ENCODE measurements around the gene CCNY. TPM values are rescaled to one million over a fixed set of nuclear protein-coding genes. Genes with fewer than 3 reads are reported as not detected.

Gene CCNY
- total RNA-seq, 8 experiments from 2014 or later: 24.8 to 57.1 (median 32.4) TPM

DNA sequence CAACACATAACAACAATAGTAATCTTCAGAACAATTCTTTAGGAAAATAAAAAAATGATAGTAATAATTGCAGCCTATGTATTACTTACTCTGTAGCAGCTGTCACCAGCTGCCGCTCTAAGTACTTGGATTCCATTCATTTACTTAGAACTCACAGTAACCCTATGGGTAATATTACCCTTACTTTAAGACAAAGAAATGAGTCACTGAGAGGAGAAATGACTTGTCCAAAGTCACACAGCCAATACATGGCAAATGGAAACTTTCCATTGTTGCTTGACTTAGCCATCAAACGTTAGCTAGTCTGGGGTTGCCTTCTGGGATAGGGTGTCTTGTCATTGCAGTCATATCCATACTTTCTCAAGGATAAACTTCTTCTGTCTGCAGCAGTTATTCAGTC, 3.6 kb downstream of the CCNY start:
- Histone ChIP-seq H3K27ac (no peak overlapping the region), H3K4me1 (replicated peaks in 1 of 2) (peaks cover 11 to 17% of the 10 kb centered on the region in 2 donors), H3K4me3 (no peak overlapping the region)
- 46 to 100% (median 80%) methylated on average over 1 to 2 of the region's 2 CpGs; no CpG with 5 or more reads in 1 of the 10 experiments for WGBS, 10 experiments
- no peak for ATAC-seq (replicated peaks in 6 of 8)
- in situ Hi-C loops (cut with MboI; ENCODE audit: low pct_unique_long_range_greater_than_20kb in 2 of 9, low sequenced_read_pairs in 9 of 9, unreplicated experiment in 9 of 9): no loop called here

DNA sequence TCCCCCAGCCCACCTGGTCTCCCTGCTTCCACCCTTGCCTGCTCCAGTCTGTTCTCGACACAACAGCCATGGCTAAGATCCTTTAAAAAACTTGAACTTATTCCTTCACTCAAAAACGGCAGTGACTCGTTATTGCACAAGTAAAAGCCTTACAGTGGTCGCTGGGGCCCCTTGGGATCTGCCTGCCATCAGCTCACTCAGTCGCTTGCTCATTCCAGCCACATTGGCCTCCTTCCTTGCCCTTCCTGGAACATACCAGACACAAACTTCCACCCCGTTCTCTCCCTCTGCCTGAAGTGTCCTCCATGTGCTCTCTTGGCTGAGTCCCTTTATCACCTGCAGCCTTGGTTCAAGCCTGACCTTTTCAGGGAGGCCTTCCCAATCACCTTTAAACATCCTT, 4.7 kb downstream of the CCNY start:
- H3K4me3 ChIP-seq: no peak overlapping the region
- H3K4me1 ChIP-seq (replicated peaks in 1 of 2): peaks cover 6 to 11% of the 10 kb centered on the region in 2 donors
- in situ Hi-C loops (cut with MboI; ENCODE audit: low pct_unique_long_range_greater_than_20kb in 2 of 9, low sequenced_read_pairs in 9 of 9, unreplicated experiment in 9 of 9): no loop called here
- 40 to 90% (median 69%) methylated on average over 1 to 5 of the region's 6 CpGs; no CpG with 5 or more reads in 1 of the 10 experiments for WGBS, 10 experiments
- no peak for ATAC-seq (replicated peaks in 6 of 8)
- no peak overlapping the region for H3K27ac ChIP-seq

DNA sequence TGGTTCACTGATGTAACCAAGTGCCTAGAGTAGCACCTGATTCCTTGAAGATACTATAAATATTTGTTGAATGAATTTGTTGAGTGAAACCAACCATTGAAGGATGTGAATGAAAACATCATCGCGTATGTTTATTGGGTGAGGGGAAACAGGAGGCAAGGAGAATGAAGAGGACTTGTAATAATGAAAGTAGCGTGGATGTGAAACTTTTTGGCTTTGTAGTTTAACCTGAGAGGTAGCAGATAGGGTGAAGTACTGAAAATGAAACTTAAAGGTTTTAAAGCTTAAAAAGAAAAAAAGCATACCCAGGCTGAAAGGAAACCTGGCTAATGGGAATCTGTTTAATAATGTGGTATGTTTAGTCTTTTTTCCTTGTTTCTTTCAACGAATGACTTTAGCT, 5.2 kb downstream of the CCNY start:
- H3K4me3 ChIP-seq: no peak overlapping the region
- H3K4me1 ChIP-seq (replicated peaks in 1 of 2): peaks cover 6 to 11% of the 10 kb centered on the region in 2 donors
- WGBS, 10 experiments: 81 to 100% (median 95%) methylated on average over 2 to 4 of the region's 4 CpGs; no CpG with 5 or more reads in 1 of the 10 experiments
- no peak for ATAC-seq (replicated peaks in 6 of 8)
- H3K27ac ChIP-seq: no peak overlapping the region
- in situ Hi-C loops (cut with MboI; ENCODE audit: low pct_unique_long_range_greater_than_20kb in 2 of 9, low sequenced_read_pairs in 9 of 9, unreplicated experiment in 9 of 9): no loop called here

DNA sequence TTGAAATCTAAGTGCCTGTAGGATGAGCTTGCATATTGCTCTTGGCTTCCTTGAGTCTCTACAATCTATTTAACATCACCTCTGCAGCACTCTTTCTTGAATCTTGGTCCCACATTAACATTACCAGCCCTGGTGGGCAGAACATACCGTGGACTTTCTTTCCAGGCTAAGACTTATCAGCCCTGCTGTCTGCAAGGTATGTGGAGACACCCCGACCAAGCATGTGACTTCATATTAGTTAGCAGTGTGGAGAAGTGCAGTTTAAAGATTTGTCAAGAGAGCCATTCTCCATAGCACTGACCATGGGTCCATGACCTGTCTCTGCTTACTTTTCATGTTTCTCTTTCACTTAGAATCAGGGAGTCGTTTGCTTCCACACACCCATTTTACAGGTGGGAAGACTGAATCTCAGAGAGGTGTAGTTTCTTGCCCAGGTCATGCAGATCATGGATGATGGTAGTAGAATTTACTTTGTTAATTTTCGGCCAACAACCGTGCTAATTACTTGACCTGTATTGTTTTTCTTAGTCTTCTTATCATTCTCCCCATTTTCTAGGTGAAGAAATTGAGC, 6.0 kb downstream of the CCNY start:
- in situ Hi-C loops (cut with MboI; ENCODE audit: low pct_unique_long_range_greater_than_20kb in 2 of 9, low sequenced_read_pairs in 9 of 9, unreplicated experiment in 9 of 9): no loop called here
- Histone ChIP-seq H3K27ac (no peak overlapping the region), H3K4me1 (replicated peaks in 1 of 2) (peaks cover 8 to 11% of the 10 kb centered on the region in 2 donors), H3K4me3 (no peak overlapping the region)
- ATAC-seq (replicated peaks in 6 of 8): no peak
- 55 to 100% (median 98%) methylated on average over 1 to 5 of the region's 5 CpGs; no CpG with 5 or more reads in 2 of the 10 experiments for WGBS, 10 experiments

DNA sequence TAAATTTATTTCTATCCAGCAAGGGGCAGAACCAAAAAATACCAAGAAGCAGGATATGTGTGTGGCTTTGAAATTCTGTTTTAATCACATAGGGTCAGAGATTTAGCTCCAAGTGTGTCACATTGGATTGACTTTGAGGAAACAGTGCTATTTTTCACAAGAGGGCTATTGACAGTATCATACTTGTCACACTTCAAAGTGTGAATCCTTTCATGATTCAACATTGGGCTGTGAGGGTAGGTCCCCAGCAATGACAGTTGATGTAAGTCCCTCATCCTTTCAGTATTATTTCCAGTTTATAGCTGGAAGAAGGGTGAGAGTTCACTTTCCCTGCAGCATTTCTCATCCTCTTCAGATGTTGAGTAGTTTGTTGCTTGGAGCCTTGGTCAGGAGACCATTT, 7.4 kb downstream of the CCNY start:
- in situ Hi-C loops (cut with MboI; ENCODE audit: low pct_unique_long_range_greater_than_20kb in 2 of 9, low sequenced_read_pairs in 9 of 9, unreplicated experiment in 9 of 9): no loop called here
- no peak for ATAC-seq (replicated peaks in 6 of 8)
- H3K27ac ChIP-seq: no peak overlapping the region
- peaks cover 4 to 13% of the 10 kb centered on the region in 2 donors for H3K4me1 ChIP-seq (replicated peaks in 1 of 2)
- no peak overlapping the region for H3K4me3 ChIP-seq

DNA sequence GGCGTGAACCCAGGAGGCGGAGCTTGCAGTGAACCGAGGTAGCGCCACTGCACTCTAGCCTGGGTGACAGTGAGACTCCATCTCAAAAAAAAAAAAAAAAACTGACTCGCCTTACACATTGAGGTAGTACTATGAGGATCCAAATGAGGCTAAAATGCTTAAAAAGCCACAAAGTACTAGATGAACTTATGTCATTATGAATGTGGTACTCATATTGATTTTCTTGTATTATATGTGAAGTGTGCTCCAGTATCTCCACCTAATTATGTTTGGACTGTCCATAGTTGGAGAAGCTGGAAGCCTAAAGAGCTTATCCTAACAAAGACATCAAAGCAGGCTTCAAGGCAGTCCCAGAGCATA, 9.1 kb downstream of the CCNY start:
- Histone ChIP-seq H3K4me1 (replicated peaks in 1 of 2) (peaks cover 0 to 17% of the 10 kb centered on the region in 2 donors), H3K27ac (no peak overlapping the region), H3K4me3 (no peak overlapping the region)
- WGBS, 10 experiments: 93 to 100% (median 100%) methylated on average over 1 to 5 of the region's 5 CpGs; no CpG with 5 or more reads in 2 of the 10 experiments
- ATAC-seq (replicated peaks in 6 of 8): no peak
- in situ Hi-C loops (cut with MboI; ENCODE audit: low pct_unique_long_range_greater_than_20kb in 2 of 9, low sequenced_read_pairs in 9 of 9, unreplicated experiment in 9 of 9): no loop called here

DNA sequence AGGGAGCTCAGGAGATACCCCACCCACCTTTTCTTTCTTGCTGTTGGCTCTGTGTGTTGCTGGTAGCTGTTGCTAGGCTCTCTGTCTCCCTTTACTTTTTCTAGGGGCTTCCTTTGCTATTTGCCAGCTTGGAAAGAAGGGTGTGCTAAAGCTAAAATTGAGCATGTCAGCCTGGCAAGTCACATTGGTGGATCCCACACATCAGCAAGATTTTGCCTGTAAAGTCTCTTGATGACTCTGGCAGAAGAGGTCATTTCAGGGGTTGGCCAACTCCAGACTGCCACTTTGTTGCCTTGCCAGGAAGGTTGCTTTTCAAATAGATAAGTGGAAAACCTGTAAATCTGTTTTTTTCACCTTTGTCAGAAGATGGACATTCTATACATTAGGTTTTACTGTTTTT, 9.9 kb downstream of the CCNY start:
- in situ Hi-C loops (cut with MboI; ENCODE audit: low pct_unique_long_range_greater_than_20kb in 2 of 9, low sequenced_read_pairs in 9 of 9, unreplicated experiment in 9 of 9): no loop called here
- ATAC-seq (replicated peaks in 6 of 8): peak in 1 of 8 experiments; percentile 58
- peaks cover 0 to 11% of the 10 kb centered on the region in 2 donors for H3K4me1 ChIP-seq (replicated peaks in 1 of 2)
- no peak overlapping the region for H3K27ac ChIP-seq
- no peak overlapping the region for H3K4me3 ChIP-seq

DNA sequence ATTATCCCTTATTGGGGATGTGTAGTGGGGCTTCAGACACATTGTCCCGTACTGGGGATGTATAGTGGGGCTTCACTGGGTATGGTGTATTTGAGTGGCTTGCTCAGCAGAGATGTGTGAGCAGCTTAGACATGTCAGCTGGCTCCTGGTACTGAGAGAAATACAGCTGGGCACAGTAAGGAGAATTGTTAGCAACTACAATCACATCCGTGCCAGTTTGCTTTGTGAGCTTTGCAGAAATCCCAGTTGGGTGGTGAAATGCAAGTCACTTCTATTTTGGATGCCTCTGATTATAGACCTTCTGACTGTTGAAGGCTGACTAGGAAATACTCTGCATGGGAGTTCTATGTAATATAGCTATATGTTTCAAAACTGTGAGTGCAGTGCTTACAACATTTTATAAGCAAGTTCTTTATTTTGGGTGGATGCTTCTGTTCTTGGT, 10.8 kb downstream of the CCNY start:
- H3K4me1 ChIP-seq (replicated peaks in 1 of 2): peaks cover 0 to 11% of the 10 kb centered on the region in 2 donors
- ATAC-seq (replicated peaks in 6 of 8): peak in 1 of 8 experiments; percentile 35
- no peak overlapping the region for H3K27ac ChIP-seq
- 0 to 80% (median 47%) methylated on average over 1 to 2 of the region's 2 CpGs; no CpG with 5 or more reads in 4 of the 10 experiments for WGBS, 10 experiments
- H3K4me3 ChIP-seq: no peak overlapping the region
- in situ Hi-C loops (cut with MboI; ENCODE audit: low pct_unique_long_range_greater_than_20kb in 2 of 9, low sequenced_read_pairs in 9 of 9, unreplicated experiment in 9 of 9): no loop called here

DNA sequence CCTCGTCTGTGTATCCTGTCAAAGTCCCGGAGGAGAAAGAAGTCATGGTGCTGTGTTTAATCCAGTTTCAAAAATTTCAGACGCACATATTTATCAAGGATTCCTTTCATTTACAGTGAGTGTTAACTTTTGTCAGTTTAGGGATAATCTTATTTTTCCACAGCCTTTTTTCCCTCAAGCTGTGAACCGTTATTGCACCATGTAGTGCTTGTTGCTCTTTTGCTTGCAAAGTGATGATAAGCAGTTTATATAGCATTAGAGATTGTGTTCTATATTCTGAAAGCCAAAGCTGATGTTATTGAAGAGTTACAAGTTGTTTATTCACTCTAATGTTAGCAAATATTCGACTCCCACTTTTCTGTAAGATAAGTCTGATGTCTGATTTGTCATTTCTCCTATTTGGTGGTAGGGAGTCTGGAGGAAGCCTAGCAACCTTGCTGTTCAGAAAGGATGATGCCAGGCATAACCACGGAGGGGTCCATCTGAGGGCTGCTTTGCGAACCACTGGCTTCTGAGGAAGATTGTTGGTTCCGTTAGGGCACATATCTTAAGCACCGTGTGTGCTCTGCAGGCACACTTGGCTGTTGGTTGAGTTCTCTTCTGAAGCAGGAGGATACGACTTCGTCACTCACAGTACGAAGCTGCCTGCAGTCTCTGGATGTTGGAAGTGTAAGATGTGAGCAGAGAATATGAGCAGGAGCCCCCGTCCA, 11.7 kb downstream of the CCNY start:
- Histone ChIP-seq H3K4me1 (replicated peaks in 1 of 2) (peaks cover 0 to 11% of the 10 kb centered on the region in 2 donors), H3K27ac (no peak overlapping the region), H3K4me3 (no peak overlapping the region)
- WGBS, 10 experiments: 74 to 100% (median 87%) methylated on average over 1 to 12 of the region's 13 CpGs
- ATAC-seq (replicated peaks in 6 of 8): peak in 1 of 8 experiments; percentile 7
- in situ Hi-C loops (cut with MboI; ENCODE audit: low pct_unique_long_range_greater_than_20kb in 2 of 9, low sequenced_read_pairs in 9 of 9, unreplicated experiment in 9 of 9): no loop called here

DNA sequence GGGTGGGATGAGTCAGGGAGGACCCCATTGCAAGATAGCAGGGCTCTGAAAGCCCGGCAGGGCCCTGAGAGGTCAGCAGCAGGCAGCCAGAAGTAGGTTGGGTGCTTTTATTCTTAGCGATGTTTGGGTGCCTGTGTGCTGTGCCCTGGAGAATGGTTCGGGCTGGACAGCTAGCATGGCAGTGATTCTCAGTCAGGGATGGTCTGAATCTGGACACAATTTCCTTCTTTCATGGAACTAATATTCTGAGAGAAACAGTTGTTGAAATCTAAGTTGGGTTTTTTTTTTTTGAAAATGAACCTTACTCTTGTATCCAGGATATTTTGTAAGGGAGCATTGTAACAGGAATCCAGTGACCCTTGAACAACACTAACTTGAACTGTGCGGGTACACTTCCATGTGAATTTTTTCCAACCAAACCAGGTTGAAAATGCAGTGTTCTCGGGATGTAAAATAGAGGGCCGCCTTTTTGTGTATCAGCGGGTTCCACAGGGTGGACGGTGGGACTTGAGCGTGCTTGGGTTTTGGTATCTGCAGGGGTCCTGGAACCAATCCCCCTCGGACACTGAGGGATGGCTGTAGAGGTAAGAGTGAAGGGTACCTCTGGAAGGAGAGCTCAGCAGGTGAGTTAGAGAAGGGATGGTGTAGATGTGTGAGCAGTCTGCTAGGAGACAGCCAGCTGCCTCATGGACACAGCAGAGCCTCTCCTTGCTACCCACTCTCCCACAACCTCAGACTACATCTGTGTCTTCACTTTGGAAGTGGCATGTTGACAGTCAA, 12.5 kb downstream of the CCNY start:
- in situ Hi-C loops (cut with MboI; ENCODE audit: low pct_unique_long_range_greater_than_20kb in 2 of 9, low sequenced_read_pairs in 9 of 9, unreplicated experiment in 9 of 9): no loop called here
- H3K4me1 ChIP-seq (replicated peaks in 1 of 2): peaks cover 0 to 11% of the 10 kb centered on the region in 2 donors
- no peak overlapping the region for H3K27ac ChIP-seq
- ATAC-seq (replicated peaks in 6 of 8): no peak
- WGBS, 10 experiments: 81 to 100% (median 93%) methylated on average over 1 to 7 of the region's 10 CpGs; no CpG with 5 or more reads in 1 of the 10 experiments
- no peak overlapping the region for H3K4me3 ChIP-seq

DNA sequence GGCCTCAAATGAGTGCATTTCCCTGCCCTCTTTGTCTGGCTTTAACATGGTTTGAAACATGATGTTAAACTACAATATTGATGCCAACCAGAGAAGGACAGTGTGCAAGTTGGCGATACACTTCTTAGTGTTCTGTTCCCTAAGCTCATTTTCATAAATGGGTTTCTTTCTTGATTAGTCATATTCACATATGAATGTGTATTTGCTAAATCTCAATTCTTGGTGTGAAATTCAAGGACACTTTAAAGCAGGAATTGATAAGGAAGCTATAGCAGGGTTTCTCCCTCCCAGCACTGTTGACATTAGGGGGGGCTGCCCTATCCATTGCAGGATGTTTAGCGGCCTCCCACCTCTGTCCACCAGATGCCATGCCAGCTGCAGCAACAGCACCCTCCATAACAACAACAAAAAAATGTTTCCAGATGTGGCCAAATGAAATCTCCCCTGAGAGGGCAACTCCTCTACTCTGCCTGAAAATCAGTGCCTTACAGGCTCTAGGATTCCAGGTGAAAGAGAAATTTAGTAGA, 13.1 kb downstream of the CCNY start:
- 75 to 100% (median 83%) methylated on average over 1 to 2 of the region's 2 CpGs; no CpG with 5 or more reads in 7 of the 10 experiments for WGBS, 10 experiments
- Histone ChIP-seq H3K27ac (no peak overlapping the region), H3K4me3 (no peak overlapping the region), H3K4me1 (replicated peaks in 1 of 2) (peaks cover 0 to 11% of the 10 kb centered on the region in 2 donors)
- in situ Hi-C loops (cut with MboI; ENCODE audit: low pct_unique_long_range_greater_than_20kb in 2 of 9, low sequenced_read_pairs in 9 of 9, unreplicated experiment in 9 of 9): no loop called here
- ATAC-seq (replicated peaks in 6 of 8): peak in 1 of 8 experiments; percentile 46

DNA sequence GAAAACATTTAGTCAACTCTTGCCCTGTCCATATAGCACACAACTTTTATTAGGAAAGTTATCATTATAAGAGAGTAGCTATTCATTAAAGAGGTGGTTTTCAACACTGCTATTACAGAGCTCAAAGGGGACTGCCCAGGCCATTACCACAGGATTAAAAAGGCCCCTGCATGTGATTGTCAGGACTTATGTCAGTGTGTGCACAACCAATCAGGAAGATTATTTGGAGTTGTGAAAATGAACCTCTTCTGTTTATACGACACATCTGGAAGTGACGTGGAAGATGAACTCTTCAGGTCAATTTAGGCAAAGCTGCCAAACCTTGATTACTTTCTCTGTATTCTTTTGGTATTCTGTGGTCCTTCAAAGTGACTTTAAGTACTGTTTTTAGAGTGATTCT, 14.7 kb downstream of the CCNY start:
- peaks cover 0 to 11% of the 10 kb centered on the region in 2 donors for H3K4me1 ChIP-seq (replicated peaks in 1 of 2)
- H3K4me3 ChIP-seq: no peak overlapping the region
- ATAC-seq (replicated peaks in 6 of 8): no peak
- in situ Hi-C loops (cut with MboI; ENCODE audit: low pct_unique_long_range_greater_than_20kb in 2 of 9, low sequenced_read_pairs in 9 of 9, unreplicated experiment in 9 of 9): no loop called here
- no peak overlapping the region for H3K27ac ChIP-seq
- 60 to 100% (median 92%) methylated on average over 1 to 2 of the region's 2 CpGs; no CpG with 5 or more reads in 4 of the 10 experiments for WGBS, 10 experiments

DNA sequence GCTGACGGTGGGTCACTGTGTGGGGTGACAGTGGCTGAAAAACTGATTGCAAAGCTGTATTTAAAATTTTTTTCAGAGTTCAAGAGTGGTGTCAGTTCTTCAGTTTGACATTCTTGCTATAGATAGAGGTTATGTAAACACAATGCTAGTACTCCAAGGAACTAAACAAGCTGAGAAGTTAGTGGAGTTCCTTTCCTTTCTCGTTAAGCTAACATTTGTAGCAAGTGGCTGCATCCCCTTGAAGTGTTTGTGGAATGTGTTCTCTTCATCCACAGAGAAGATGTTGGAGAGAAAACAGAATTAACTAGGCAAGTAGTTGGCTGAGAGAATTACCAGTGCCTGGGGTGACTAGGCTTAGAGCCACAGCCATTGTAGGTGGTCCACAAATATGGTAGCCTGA, 15.8 kb downstream of the CCNY start:
- in situ Hi-C loops (cut with MboI; ENCODE audit: low pct_unique_long_range_greater_than_20kb in 2 of 9, low sequenced_read_pairs in 9 of 9, unreplicated experiment in 9 of 9): no loop called here
- WGBS, 10 experiments: 95 to 100% (median 100%) methylated on average over 1 to 2 of the region's 2 CpGs; no CpG with 5 or more reads in 2 of the 10 experiments
- Histone ChIP-seq H3K27ac (no peak overlapping the region), H3K4me1 (replicated peaks in 1 of 2) (peaks cover 0 to 9% of the 10 kb centered on the region in 2 donors), H3K4me3 (no peak overlapping the region)
- no peak for ATAC-seq (replicated peaks in 6 of 8)

All from motor neuron (in vitro differentiated cells).